ENCODE measurements around the gene CSRNP3. TPM values are rescaled to one million over a fixed set of nuclear protein-coding genes. Genes with fewer than 3 reads are reported as not detected.
A peak's percentile ranks its signal among the peaks of the same experiment; 100 is the strongest.

Gene CSRNP3
- total RNA-seq, 6 experiments from 2014 or later, result 0.25 to 2.0 (median 1.0) TPM

GRCh38 chr2:165698444-165698884 lies 229.0 kb downstream of the CSRNP3 start:
- Histone ChIP-seq H3K27ac (no peak overlapping the region), H3K36me3 (no peaks in the 10 kb centered on the region), H3K27me3 (no peaks in the 10 kb centered on the region), H3K9me3 (no peaks in the 10 kb centered on the region), H3K4me3 (no peak overlapping the region), H3K4me1 (no peaks in the 10 kb centered on the region)
- peak; percentile 74 to 88 (median 86) for ATAC-seq
- DNase-seq, result no peak
- TF ChIP-seq CTCF (IDR thresholded peaks at IDR 0.05), result peak; percentile 33 to 51 (median 45)
- TF ChIP-seq POLR2A (IDR thresholded peaks at IDR 0.05), result no peak
- intact Hi-C loops (cut with DNase I), result no loop called here
- whole genome bisulfite sequencing (ENCODE audit: insufficient coverage, low coverage, low lambda C conversion rate, missing lambda C conversion rate), result 3% methylated on average over 4 of the region's 4 CpGs

- no peak for TF ChIP-seq CTCF (IDR thresholded peaks at IDR 0.05)
- no peak for TF ChIP-seq POLR2A (IDR thresholded peaks at IDR 0.05)
- Histone ChIP-seq H3K4me1 (no peaks in the 10 kb centered on the region), H3K4me3 (no peak overlapping the region), H3K27me3 (no peaks in the 10 kb centered on the region), H3K9me3 (no peaks in the 10 kb centered on the region), H3K27ac (no peak overlapping the region), H3K36me3 (no peaks in the 10 kb centered on the region)
- ATAC-seq (no peak), DNase-seq (no peak)
- 63% methylated on average over 2 of the region's 2 CpGs for WGBS (ENCODE audit: insufficient coverage, low coverage, low lambda C conversion rate, missing lambda C conversion rate)
- intact Hi-C loops (cut with DNase I), result loop anchor here in 1 of 2 donors (10.0 kb wide), 1 partner anchor 295 kb away; no protein-coding TSS in a partner anchor
These were observed 230.4 kb downstream of the CSRNP3 start for GRCh38 chr2:165699946-165700345.

- ATAC-seq (no peak), DNase-seq (no peak)
- TF ChIP-seq POLR2A (IDR thresholded peaks at IDR 0.05) (no peak), CTCF (IDR thresholded peaks at IDR 0.05) (no peak)
- intact Hi-C loops (cut with DNase I), result loop anchor here in 1 of 2 donors (10.0 kb wide), 1 partner anchor 296 kb away; no protein-coding TSS in a partner anchor
- H3K4me3 ChIP-seq, result no peak overlapping the region
- WGBS (ENCODE audit: insufficient coverage, low coverage, low lambda C conversion rate, missing lambda C conversion rate), result 58% methylated on average over 2 of the region's 5 CpGs
- no peaks in the 10 kb centered on the region for H3K9me3 ChIP-seq
- H3K36me3 ChIP-seq, result no peaks in the 10 kb centered on the region
- no peaks in the 10 kb centered on the region for H3K4me1 ChIP-seq
- H3K27ac ChIP-seq, result no peak overlapping the region
- H3K27me3 ChIP-seq, result no peaks in the 10 kb centered on the region
These were observed 231.0 kb downstream of the CSRNP3 start for GRCh38 chr2:165700531-165700930.

GRCh38 chr2:165701147-165701546 lies 231.6 kb downstream of the CSRNP3 start:
- Histone ChIP-seq H3K27me3 (no peaks in the 10 kb centered on the region), H3K4me3 (no peak overlapping the region), H3K9me3 (no peaks in the 10 kb centered on the region), H3K4me1 (no peaks in the 10 kb centered on the region), H3K27ac (no peak overlapping the region), H3K36me3 (no peaks in the 10 kb centered on the region)
- no peak for TF ChIP-seq CTCF (IDR thresholded peaks at IDR 0.05)
- no peak for TF ChIP-seq POLR2A (IDR thresholded peaks at IDR 0.05)
- intact Hi-C loops (cut with DNase I), result loop anchor here in 1 of 2 donors (10.0 kb wide), 1 partner anchor 296 kb away; no protein-coding TSS in a partner anchor
- 63% methylated on average over 6 of the region's 6 CpGs for WGBS (ENCODE audit: insufficient coverage, low coverage, low lambda C conversion rate, missing lambda C conversion rate)
- DNase-seq (no peak), ATAC-seq (no peak)

Data from right lobe of liver (tissue), 6 donors.